Hematopoietic multipotent progenitor cell (in vitro differentiated cells): ENCODE measurements around the gene TRIM59. TPM values are rescaled to one million over a fixed set of nuclear protein-coding genes. Genes with fewer than 3 reads are reported as not detected.

Source experiments
- DNase-seq, 3 donors: peaks; one replicate each; pipeline ENCODE4 v3.0.0-alpha.2; 2011 to 2015; ENCODE audit warnings: low read depth in 2 of 3, low spot score in 2 of 3
- total RNA-seq: library from RNA; depleted of rRNA; stranded (reverse); fragments of >200 nt; gene quantifications from one replicate; pipeline ENCODE4 v1.2.3, GENCODE V29; 2012

The TRIM59 gene, protein sequence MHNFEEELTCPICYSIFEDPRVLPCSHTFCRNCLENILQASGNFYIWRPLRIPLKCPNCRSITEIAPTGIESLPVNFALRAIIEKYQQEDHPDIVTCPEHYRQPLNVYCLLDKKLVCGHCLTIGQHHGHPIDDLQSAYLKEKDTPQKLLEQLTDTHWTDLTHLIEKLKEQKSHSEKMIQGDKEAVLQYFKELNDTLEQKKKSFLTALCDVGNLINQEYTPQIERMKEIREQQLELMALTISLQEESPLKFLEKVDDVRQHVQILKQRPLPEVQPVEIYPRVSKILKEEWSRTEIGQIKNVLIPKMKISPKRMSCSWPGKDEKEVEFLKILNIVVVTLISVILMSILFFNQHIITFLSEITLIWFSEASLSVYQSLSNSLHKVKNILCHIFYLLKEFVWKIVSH
- total RNA-seq = 8.1 TPM

DNA sequence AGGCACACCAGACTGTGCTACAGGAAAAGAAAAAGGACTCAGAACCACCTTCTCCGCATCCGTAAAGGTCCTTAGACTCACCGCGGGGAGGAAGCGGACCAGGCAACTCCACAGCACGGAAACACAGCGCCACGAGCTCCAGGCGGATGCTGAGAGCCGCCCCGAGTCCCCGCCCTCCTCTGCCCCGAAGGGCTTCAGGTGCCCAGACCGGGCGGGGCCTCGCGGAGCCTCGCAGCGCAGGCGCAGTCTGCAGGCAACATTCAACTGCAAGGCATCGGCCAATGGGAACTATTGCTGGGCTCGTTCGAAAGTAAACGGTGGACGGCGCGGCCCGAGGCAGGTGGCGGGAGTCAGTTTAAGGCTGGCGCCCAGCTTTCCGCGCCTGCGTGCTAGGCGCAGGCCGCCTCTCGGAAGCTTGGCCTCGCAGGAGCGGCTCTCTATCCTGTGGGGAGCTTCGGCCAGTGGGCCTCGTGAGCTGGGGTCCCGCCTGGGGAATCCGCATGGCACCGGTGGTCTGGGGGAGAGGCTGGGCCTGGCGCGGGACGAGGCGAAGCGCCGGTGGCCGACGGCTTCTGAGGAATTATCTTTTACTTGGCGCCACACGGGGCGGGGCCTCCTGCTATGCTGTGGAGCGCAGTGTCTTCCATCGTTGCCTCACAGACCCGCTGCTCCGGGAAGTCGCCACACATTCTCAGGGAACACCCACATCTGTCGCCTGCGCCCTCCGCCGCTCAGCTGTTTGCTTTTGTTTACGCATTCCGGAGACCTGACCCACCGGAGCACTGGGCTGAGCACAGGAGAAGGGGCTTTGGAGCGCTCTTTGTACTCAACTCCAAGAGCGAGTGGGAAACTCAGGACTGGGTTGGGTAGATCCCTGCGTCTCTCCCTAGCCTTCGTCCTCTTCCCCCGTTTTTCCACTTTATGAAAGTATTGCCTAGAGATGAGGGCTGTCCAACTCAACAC is at the start of gene TRIM59:
TSS of gene TRIM59 (minus strand) at position 151 of the 963 bp plus-strand sequence. CDS start 10,603 bp downstream, outside the sequence.
- peak; percentile 89 to 99 (median 98) for DNase-seq

DNA sequence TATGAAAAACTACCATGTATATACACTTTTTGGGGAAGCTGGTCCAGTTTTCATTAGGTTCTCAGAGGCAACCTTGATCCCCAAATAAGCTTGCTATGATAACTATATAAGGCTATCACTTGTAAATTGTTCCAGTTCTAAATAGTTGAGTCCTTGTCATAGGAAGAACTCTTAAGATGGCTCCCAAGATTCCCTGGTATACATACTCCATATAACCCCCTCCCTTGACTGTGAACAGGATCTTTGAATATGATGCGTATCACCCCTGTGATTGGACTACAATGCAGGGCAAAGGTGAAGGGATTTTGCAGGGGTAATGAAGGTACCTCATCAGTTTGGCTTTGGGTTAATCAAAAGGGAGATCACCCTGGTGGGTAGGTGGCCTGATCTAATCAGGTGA is 48.6 kb upstream of the TRIM59 start:
- DNase-seq = no peak

DNA sequence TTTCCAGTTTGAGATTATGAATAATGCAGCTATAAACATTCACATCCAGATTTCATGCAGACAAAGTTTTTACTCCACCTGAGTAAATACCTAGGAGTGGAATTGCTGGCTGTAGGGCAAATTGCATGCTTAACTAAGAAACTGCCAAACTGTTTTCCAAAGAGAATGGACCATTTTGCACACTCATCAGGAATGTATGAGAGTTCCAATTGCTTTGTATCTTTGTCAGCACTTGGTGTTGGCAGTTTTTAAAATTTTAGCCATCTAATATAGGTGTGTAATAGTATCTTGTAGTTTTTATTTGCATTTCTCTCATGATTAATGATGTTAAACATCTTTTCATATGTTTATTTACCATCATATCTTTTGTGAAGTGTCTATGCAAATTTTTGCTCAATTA is 40.6 kb upstream of the TRIM59 start:
- DNase-seq = no peak

- peak; percentile 4 to 72 (median 48) for DNase-seq
These were observed 36.9 kb upstream of the TRIM59 start for GRCh38 chr3:160486459-160486869.

DNA sequence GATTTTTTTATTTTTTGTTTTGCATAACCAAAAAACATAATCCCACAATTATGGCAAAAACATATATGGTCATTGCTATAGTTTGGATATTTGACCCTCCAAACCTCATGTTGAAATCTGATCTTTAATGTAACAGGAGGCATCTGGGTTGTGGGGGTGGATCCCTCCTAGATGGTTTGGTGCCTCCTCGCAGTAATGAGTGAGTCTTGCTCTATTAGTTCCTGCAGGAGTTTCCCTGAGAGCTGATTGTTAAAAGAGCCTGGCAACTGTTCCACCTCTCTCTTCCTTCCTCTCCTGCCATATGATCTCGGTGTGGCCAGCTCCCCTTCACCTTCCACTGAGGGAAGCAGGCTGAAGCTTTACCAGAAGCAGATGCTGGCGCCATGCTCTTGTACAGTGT is 33.2 kb upstream of the TRIM59 start:
- DNase-seq = no peak

GRCh38 chr3:160481856-160482255 is 32.3 kb upstream of the TRIM59 start:
- DNase-seq = no peak

GRCh38 chr3:160480931-160481330 is 31.3 kb upstream of the TRIM59 start:
- no peak for DNase-seq

GRCh38 chr3:160479376-160479775 is 29.8 kb upstream of the TRIM59 start:
- no peak for DNase-seq

DNA sequence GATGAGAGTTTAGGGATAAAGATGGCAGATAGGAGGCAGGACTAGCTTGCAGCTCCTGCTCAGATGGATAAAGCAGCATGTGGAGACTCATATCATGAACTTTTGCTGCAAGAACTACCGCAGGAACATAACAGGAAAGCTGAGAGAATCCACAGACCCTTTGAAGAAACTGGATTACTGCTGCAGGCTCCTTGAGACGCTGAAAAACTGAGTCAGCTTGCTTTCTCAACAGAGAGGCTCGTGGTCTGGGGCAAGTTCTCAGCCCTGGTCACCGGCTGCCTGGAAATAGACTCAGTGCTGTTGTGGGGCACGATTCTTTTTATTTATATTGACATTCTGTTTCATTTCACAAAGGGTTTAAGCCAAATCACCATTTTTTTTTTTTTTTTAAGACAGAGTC is 28.8 kb upstream of the TRIM59 start:
- DNase-seq = no peak

DNA sequence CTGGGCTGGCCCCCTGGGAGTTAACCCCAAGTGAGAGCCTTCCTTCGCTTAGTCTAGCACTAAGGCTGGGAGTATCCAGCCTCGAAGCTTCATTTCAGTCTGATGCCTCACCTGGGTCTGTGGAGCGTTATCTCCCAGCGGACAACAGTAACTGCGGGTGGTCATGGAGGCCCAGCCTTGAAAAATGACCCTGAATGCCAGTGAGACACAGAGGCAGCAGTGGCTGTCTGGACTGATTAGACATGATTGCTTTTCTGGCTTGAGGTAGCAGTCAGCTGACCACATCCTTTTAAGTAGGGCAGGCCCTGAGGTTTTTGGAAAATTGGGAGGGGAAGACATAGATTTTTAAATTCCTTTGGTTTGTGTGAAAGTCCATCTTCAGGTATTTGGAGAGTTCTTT is 28.2 kb upstream of the TRIM59 start:
- no peak for DNase-seq

DNA sequence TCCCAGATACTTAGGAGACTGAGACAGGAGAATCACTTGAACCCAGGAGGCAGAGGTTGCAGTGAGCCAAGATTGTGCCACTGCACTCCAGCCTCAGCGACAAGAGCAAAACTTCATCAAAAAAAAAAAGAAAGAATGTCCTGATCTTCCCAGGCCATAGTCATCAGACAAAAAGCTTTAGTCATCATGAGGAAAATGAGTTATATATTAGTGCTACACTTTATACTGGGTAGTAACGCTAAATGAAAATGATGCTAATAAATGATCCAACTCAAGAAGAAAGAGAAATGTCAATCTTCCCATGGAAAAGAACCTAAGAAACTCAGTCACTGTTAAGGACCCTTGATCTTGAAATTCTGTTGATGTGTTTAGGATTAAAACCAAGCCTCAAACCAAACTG is 26.3 kb upstream of the TRIM59 start:
- DNase-seq = no peak

- no peak for DNase-seq
These were observed 25.6 kb upstream of the TRIM59 start for GRCh38 chr3:160475153-160475552.

- no peak for DNase-seq
These were observed 24.8 kb upstream of the TRIM59 start for GRCh38 chr3:160474416-160474838.

DNA sequence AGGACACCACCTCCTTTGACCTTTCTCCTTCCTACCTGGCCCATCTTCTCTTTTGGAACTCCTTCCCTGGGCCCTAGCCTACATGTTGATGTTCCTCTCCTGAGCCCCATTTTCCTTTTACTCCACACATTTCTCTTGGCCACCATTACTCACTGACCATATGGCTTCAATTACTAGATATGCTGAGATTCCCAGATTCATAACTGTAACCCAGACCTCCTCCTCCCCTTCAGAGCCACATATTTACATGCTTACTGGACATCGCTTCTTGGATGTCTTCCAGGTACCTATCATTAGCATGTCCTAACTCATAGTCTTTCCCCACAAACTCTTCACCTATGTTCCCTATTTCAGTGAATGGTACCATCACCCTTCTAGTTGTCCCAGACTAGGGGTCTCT is 24.4 kb upstream of the TRIM59 start:
- DNase-seq = no peak

DNA sequence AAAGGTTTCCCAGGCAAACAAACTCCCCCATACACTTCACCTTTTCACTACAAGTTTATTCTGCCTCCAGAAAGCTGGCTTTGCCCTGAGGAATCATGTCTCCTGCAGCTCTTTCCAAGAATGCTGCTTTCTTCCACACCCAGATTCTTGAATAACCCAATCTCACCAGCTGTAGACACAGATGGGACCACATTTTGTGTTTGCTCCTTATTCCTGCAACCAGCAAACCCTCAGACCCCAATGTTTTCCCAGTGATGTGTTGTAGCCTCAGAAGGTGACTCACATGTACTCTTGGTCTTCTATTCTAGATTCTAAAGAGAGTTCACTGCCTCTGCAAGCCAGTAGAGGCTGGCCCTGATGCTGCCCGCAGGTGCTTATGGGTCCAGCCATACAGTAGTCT is 23.6 kb upstream of the TRIM59 start:
- DNase-seq = no peak

GRCh38 chr3:160472344-160472743 is 22.8 kb upstream of the TRIM59 start:
- no peak for DNase-seq

GRCh38 chr3:160471892-160472291 is 22.3 kb upstream of the TRIM59 start:
- no peak for DNase-seq

DNA sequence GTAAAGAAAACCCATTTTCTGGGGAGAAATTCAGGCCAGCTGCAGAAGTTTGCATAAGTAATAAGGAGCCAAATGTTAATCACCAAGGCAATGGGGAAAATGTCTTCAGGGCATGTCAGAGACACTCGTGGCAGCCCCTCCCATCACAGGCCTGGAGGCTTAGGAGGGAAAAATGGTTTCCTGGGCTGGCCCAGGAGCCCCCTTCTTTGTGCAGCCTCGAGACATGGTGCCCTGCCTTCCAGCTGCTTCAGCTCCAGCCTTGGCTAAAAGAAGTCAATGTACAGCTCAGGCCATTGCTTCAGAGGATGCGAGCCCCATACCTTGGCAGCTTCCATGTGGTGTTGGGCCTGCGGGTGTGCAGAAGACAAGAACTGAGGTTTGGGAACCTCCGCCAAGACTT is 20.6 kb upstream of the TRIM59 start:
- DNase-seq = no peak

DNA sequence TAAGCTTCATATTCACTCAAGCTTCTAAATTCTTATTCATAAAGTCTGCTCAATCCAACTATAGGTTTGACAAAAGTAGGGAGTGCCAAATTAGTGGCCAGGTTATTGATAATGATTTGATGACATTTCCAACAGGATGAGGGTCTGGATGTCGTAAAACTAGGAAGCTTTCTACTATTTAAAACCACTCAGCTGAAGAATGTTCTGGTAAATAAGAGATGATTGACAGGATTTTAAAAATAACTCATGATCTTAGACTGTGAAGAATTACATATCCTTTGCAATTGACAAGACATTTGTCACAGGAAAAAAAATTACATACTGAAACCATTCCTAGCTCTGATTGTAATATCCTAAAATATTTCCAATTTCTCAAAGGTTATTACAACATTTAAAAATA is 15.4 kb upstream of the TRIM59 start:
- no peak for DNase-seq

GRCh38 chr3:160464321-160464720 is 14.7 kb upstream of the TRIM59 start:
- DNase-seq = no peak

- no peak for DNase-seq
These were observed 10.4 kb upstream of the TRIM59 start for GRCh38 chr3:160460033-160460432.
